GM12891 (cell line): ENCODE data around the gene ZSCAN22.

Source experiments
- DNase-seq: peaks from one replicate; pipeline ENCODE4 v3.0.0; 2011; ENCODE audit warnings: low spot score; ENCODE audit not compliant: insufficient read length
- FAIRE-seq: peaks from 2 replicates; lab custom pipeline; 2011; peaks lifted over from hg19 to GRCh38; lab: Jason Lieb, UNC
- PAX5 ChIP-seq: IDR thresholded peaks from 2 replicates; pipeline ENCODE4 v1.6.1; 2011; ENCODE audit warnings: low read length, moderate library complexity, mild to moderate bottlenecking; ENCODE audit not compliant: insufficient read depth, severe bottlenecking
- POLR2A ChIP-seq: IDR thresholded peaks from 2 replicates; pipeline ENCODE4 v1.6.1; 2011; ENCODE audit warnings: low read depth, low read length, control low read depth
- POLR2AphosphoS5 ChIP-seq: IDR thresholded peaks from 2 replicates; pipeline ENCODE4 v1.6.1; 2011; ENCODE audit warnings: low read depth, low read length, control low read depth
- POU2F2 ChIP-seq: IDR thresholded peaks from 2 replicates; pipeline ENCODE4 v1.6.1; 2011; ENCODE audit warnings: low read depth, mild to moderate bottlenecking, control low read depth, low read length, moderate library complexity
- SPI1 ChIP-seq: IDR thresholded peaks from 2 replicates; pipeline ENCODE4 v1.6.1; 2011; ENCODE audit warnings: low read depth, low read length, control low read depth
- TAF1 ChIP-seq: IDR thresholded peaks from 2 replicates; pipeline ENCODE4 v1.6.1; 2011; ENCODE audit warnings: low read depth, low read length, control low read depth

ZSCAN22 gene

GRCh38 chr19:58382997-58383603 lies 56.3 kb downstream of the ZSCAN22 start:
- DNase-seq (no peak), FAIRE-seq (no peak)
- TF ChIP-seq PAX5 (no peak), POLR2AphosphoS5 (no peak), POLR2A (no peak), SPI1 (no peak), POU2F2 (no peak), TAF1 (no peak)

GRCh38 chr19:58385313-58385890 lies 58.6 kb downstream of the ZSCAN22 start:
- no peak for FAIRE-seq
- no peak for DNase-seq
- no peak for TF ChIP-seq PAX5
- TF ChIP-seq POU2F2: no peak
- TF ChIP-seq TAF1: no peak

- peak; percentile 75 for FAIRE-seq
- TF ChIP-seq POLR2AphosphoS5: peak; percentile 63; the same call in 1 of the 2 replicates
- TF ChIP-seq SPI1: peak; percentile 29; the same call in 1 of the 2 replicates
- peak; percentile 33; the same call in 1 of the 2 replicates for TF ChIP-seq TAF1
- TF ChIP-seq POU2F2: peak; percentile 69; the same call in 1 of the 2 replicates
- TF ChIP-seq PAX5: no peak
- TF ChIP-seq POLR2A: peak; percentile 62; the same call in 1 of the 2 replicates
- no peak for DNase-seq
These were observed 59.2 kb downstream of the ZSCAN22 start for GRCh38 chr19:58385891-58386575.

GRCh38 chr19:58386576-58387337 lies 60.0 kb downstream of the ZSCAN22 start, which contains the start of gene RPS5:
RPS5 (plus strand) TSS chr19:58387269; CDS start chr19:58388138, 869 bp downstream.
- TF ChIP-seq PAX5: no peak
- TF ChIP-seq TAF1: peak; percentile 98
- peak; percentile 97 for TF ChIP-seq POLR2A
- TF ChIP-seq POU2F2: peak; percentile 77
- no peak for TF ChIP-seq SPI1
- TF ChIP-seq POLR2AphosphoS5: peak; percentile 96
- DNase-seq: peak; percentile 99
- peak; percentile 98 for FAIRE-seq

DNA sequence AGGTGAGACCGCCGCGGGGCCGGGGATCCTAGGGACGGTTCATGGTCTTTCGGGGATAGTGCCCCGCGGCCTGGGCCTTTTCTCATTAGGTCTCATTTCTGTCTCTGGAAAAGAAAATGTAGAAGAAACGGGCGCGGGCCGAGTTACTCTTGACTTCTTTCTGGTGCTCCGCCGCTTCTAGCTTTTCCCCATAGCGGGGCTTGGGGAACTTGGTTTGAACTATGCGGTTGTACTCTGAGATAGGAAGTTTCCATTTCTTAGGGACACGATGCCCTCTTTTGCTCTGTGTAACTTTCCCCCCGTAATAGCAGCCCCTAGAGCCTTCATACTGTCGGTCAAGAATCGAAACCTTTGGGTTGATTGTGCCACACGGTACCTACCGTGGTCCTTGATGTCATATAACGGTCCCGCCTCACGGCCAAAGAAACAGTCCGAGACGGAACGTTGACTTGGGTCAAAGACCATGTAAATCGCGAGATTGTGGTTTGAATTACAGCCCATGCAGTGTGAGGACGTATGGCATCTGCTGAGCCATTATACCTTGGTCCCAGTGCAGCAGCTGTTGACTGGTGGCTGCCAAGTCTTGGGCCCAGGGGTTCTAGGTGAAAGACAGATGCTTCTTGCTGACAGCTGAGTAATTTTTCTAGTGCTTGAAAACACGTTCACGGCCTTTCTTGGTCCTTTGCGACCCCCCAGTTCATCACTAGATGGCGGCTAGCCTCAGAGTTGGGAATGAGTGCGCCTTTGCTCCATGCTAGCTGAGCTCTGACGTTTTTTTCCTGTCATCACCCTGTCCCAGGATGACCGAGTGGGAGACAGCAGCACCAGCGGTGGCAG lies 60.8 kb downstream of the ZSCAN22 start:
- FAIRE-seq (peak; percentile 56), DNase-seq (no peak)
- no peak for TF ChIP-seq SPI1
- TF ChIP-seq PAX5: peak; percentile 36

DNA sequence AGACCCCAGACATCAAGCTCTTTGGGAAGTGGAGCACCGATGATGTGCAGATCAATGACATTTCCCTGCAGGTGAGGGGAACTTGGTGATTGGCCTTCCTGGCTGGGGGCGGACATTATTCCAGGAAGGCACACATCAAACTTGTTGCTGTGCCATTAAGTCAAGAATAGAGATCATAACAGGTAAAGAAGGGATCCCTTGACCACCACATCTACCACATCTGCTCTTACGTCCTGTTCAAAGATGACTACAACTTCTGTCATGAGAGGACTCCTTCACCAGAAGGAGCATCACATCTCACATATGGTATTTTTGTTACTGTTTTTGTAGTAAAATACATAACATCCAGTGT lies 61.4 kb downstream of the ZSCAN22 start:
- TF ChIP-seq TAF1: no peak
- TF ChIP-seq POLR2A: no peak
- no peak for TF ChIP-seq POLR2AphosphoS5
- no peak for TF ChIP-seq POU2F2
- TF ChIP-seq SPI1: no peak
- no peak for TF ChIP-seq PAX5
- no peak for DNase-seq
- FAIRE-seq: no peak
